ENCODE data around the gene KANSL3.

KANSL3 gene

GRCh38 chr2:96591494-96591893, 46.6 kb downstream of the KANSL3 start:
- no peak for TF ChIP-seq TAF1 (IDR thresholded peaks at IDR 0.05; ENCODE audit: low read depth)
- TF ChIP-seq, protein P1, sequence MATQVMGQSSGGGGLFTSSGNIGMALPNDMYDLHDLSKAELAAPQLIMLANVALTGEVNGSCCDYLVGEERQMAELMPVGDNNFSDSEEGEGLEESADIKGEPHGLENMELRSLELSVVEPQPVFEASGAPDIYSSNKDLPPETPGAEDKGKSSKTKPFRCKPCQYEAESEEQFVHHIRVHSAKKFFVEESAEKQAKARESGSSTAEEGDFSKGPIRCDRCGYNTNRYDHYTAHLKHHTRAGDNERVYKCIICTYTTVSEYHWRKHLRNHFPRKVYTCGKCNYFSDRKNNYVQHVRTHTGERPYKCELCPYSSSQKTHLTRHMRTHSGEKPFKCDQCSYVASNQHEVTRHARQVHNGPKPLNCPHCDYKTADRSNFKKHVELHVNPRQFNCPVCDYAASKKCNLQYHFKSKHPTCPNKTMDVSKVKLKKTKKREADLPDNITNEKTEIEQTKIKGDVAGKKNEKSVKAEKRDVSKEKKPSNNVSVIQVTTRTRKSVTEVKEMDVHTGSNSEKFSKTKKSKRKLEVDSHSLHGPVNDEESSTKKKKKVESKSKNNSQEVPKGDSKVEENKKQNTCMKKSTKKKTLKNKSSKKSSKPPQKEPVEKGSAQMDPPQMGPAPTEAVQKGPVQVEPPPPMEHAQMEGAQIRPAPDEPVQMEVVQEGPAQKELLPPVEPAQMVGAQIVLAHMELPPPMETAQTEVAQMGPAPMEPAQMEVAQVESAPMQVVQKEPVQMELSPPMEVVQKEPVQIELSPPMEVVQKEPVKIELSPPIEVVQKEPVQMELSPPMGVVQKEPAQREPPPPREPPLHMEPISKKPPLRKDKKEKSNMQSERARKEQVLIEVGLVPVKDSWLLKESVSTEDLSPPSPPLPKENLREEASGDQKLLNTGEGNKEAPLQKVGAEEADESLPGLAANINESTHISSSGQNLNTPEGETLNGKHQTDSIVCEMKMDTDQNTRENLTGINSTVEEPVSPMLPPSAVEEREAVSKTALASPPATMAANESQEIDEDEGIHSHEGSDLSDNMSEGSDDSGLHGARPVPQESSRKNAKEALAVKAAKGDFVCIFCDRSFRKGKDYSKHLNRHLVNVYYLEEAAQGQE (IDR thresholded peaks at IDR 0.05; ENCODE audit: low read depth), result no peak
- no peak for TF ChIP-seq FOXM1 (IDR thresholded peaks at IDR 0.05; ENCODE audit: borderline replicate concordance, low read depth)
- no peak for TF ChIP-seq EP300 (IDR thresholded peaks at IDR 0.05; ENCODE audit: borderline replicate concordance)
- no peak for TF ChIP-seq CREB1 (IDR thresholded peaks at IDR 0.05; ENCODE audit: low read depth)
- TF ChIP-seq EGR1 (IDR thresholded peaks at IDR 0.05), result no peak

DNA sequence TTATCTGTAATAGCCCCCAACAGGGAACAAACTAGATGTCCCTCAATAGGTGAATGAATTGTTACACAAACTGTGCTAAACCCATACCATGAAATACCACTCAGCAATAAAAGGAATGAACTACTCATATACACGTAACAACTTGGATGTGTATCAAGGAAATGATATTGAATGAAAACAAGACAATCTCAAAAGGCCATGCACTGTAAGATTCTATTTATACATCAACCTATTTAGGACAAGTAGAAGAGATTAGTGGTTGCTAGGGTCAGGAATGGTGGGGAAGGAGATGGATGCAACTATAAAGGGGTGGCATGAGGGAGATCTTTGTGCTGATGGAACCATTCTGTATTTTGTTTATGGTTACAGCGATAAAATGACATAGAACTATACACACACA, 47.1 kb downstream of the KANSL3 start:
- TF ChIP-seq, protein P1 (IDR thresholded peaks at IDR 0.05; ENCODE audit: low read depth), result no peak
- TF ChIP-seq RAD21 (IDR thresholded peaks at IDR 0.05; ENCODE audit: low read depth) (no peak), CEBPB (IDR thresholded peaks at IDR 0.05) (no peak), NFIC (IDR thresholded peaks at IDR 0.05) (no peak), EGR1 (IDR thresholded peaks at IDR 0.05) (no peak), CREB1 (IDR thresholded peaks at IDR 0.05; ENCODE audit: low read depth) (no peak), YY1 (IDR thresholded peaks at IDR 0.05; ENCODE audit: low read depth) (no peak), TEAD4 (IDR thresholded peaks at IDR 0.05) (no peak), TCF12 (IDR thresholded peaks at IDR 0.05; ENCODE audit: low read depth) (no peak)
- TF ChIP-seq, protein P2, sequence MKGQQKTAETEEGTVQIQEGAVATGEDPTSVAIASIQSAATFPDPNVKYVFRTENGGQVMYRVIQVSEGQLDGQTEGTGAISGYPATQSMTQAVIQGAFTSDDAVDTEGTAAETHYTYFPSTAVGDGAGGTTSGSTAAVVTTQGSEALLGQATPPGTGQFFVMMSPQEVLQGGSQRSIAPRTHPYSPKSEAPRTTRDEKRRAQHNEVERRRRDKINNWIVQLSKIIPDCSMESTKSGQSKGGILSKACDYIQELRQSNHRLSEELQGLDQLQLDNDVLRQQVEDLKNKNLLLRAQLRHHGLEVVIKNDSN (IDR thresholded peaks at IDR 0.05), result no peak

GRCh38 chr2:96587843-96588242, 50.3 kb downstream of the KANSL3 start:
- TF ChIP-seq EGR1 (IDR thresholded peaks at IDR 0.05) (no peak), YY1 (IDR thresholded peaks at IDR 0.05; ENCODE audit: low read depth) (no peak), FOXM1 (IDR thresholded peaks at IDR 0.05; ENCODE audit: borderline replicate concordance, low read depth) (no peak), TEAD4 (IDR thresholded peaks at IDR 0.05) (no peak), EP300 (IDR thresholded peaks at IDR 0.05; ENCODE audit: borderline replicate concordance) (no peak), MAX (IDR thresholded peaks at IDR 0.05) (no peak), RAD21 (IDR thresholded peaks at IDR 0.05; ENCODE audit: low read depth) (no peak)
- TF ChIP-seq, protein P1 (IDR thresholded peaks at IDR 0.05; ENCODE audit: low read depth), result no peak

DNA sequence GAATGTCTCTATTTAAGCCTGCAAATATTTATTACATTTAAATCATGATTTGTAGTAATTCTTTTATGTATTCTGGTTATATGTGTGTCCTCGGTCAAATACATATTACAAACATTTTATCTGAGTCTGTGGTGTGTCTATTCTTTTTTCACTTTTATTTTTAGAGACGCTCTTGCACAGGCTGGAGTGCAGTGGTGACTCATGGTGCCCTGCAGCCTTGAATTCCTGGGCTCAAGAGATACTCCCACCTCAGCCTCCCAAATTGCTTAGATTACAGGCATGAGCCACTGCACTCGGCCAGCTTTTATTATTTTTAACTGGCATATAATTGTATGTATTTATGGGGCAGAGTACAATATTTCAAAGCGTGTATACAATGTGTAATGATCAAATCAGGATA, 54.1 kb downstream of the KANSL3 start:
- TF ChIP-seq TAF1 (IDR thresholded peaks at IDR 0.05; ENCODE audit: low read depth), result no peak
- TF ChIP-seq, protein P2 (IDR thresholded peaks at IDR 0.05), result no peak

GRCh38 chr2:96580771-96581170, 57.3 kb downstream of the KANSL3 start:
- TF ChIP-seq RAD21 (IDR thresholded peaks at IDR 0.05; ENCODE audit: low read depth) (peak; percentile 11; the same call in 1 of the 2 replicates), TEAD4 (IDR thresholded peaks at IDR 0.05) (no peak)

- TF ChIP-seq MAX (IDR thresholded peaks at IDR 0.05), result no peak
Observed at GRCh38 chr2:96579422-96579821, 58.7 kb downstream of the KANSL3 start.
